OCI-LY1 (cell line): Measurements from ENCODE around the gene SMYD1.

Source experiments
- H2AFZ ChIP-seq: fragments of 200-600 bp; sonication (generic), shearing (Covaris generic); 2 replicates; pipeline ENCODE4 v1.6.0; 2014; ENCODE audit warnings: antibody characterized with exemption, mild to moderate bottlenecking, low read length
- H3F3A ChIP-seq: fragments of 200-600 bp; sonication (generic), shearing (Covaris generic); 2 replicates; pipeline ENCODE4 v1.6.0; 2014; ENCODE audit warnings: mild to moderate bottlenecking, antibody characterized with exemption, low read length, moderate library complexity; ENCODE audit not compliant: insufficient read depth
- H3K27ac ChIP-seq: fragments of 200-600 bp; sonication (generic); 2 replicates; pipeline ENCODE4 v1.5.1; 2014; ENCODE audit warnings: low read length, mixed run types, mild to moderate bottlenecking, low read depth; ENCODE audit not compliant: poor library complexity, severe bottlenecking
- H3K27me3 ChIP-seq: fragments of 200-600 bp; sonication (generic); 2 replicates; pipeline ENCODE4 v1.6.0; 2014; ENCODE audit warnings: antibody characterized with exemption, mild to moderate bottlenecking, low read length, moderate library complexity; ENCODE audit not compliant: insufficient read depth
- H3K36me3 ChIP-seq: fragments of 200-600 bp; sonication (generic); 2 replicates; pipeline ENCODE4 v1.6.1; 2014; ENCODE audit warnings: mild to moderate bottlenecking, antibody characterized with exemption, low read length, moderate library complexity, mixed read lengths; ENCODE audit not compliant: insufficient read depth
- H3K4me1 ChIP-seq: fragments of 200-600 bp; sonication (generic); 2 replicates; pipeline ENCODE4 v1.5.1; 2014; ENCODE audit warnings: mild to moderate bottlenecking, low read length, moderate library complexity; ENCODE audit not compliant: insufficient read depth, severe bottlenecking
- H3K4me2 ChIP-seq: fragments of 200-600 bp; sonication (generic), shearing (Covaris generic); 2 replicates; pipeline ENCODE4 v1.6.1; 2014; ENCODE audit warnings: low read length
- H3K4me3 ChIP-seq: fragments of 200-600 bp; sonication (generic); 2 replicates; pipeline ENCODE4 v1.5.1; 2014; ENCODE audit warnings: low read length, low read depth, mild to moderate bottlenecking, mixed read lengths; ENCODE audit not compliant: poor library complexity, severe bottlenecking
- H3K79me2 ChIP-seq: fragments of 200-600 bp; shearing (Covaris generic); 2 replicates; pipeline ENCODE4 v1.6.1; 2016; ENCODE audit warnings: mixed run types, low read length, mixed read lengths; ENCODE audit not compliant: insufficient read depth
- H3K9ac ChIP-seq: fragments of 200-600 bp; sonication (generic), shearing (Covaris generic); 2 replicates; pipeline ENCODE4 v1.6.1; 2014; ENCODE audit warnings: mild to moderate bottlenecking, low read length, mixed read lengths
- H3K9me2 ChIP-seq: fragments of 200-600 bp; sonication (generic), shearing (Covaris generic); 2 replicates; pipeline ENCODE4 v1.6.1; 2014; ENCODE audit warnings: low read depth, mild to moderate bottlenecking, low read length, mixed read lengths
- H3K9me3 ChIP-seq: fragments of 200-600 bp; shearing (Covaris generic); 2 replicates; pipeline ENCODE4 v1.6.1; 2014; ENCODE audit warnings: low read length, mixed read lengths
- H4K20me1 ChIP-seq: fragments of 200-600 bp; sonication (generic), shearing (Covaris generic); 2 replicates; pipeline ENCODE4 v1.6.0; 2016; ENCODE audit warnings: mild to moderate bottlenecking, low read length; ENCODE audit not compliant: insufficient read depth
- CTCF ChIP-seq: fragments of 200-600 bp; sonication (generic), shearing (Covaris generic); IDR thresholded peaks from 2 replicates; pipeline ENCODE4 v1.5.1; 2017; ENCODE audit warnings: mild to moderate bottlenecking, antibody characterized with exemption, low read length, moderate library complexity, mixed read lengths
- EZH2 ChIP-seq: fragments of 200-600 bp; sonication (generic), shearing (Covaris generic); IDR thresholded peaks from 2 replicates; pipeline ENCODE4 v1.8.0; 2017; ENCODE audit warnings: borderline replicate concordance, mixed run types, mild to moderate bottlenecking, antibody characterized with exemption, low read length, moderate library complexity, mixed read lengths

The SMYD1 gene

GRCh38 chr2:88085099-88085498 lies 17.5 kb downstream of the SMYD1 start:
- Histone ChIP-seq H3K4me2 (no peak overlapping the region), H3K9me3 (no peaks in the 10 kb centered on the region), H3K79me2 (no peaks in the 10 kb centered on the region), H3K9ac (no peak overlapping the region), H3F3A (no peaks in the 10 kb centered on the region), H3K27ac (no peak overlapping the region), H2AFZ (no peak overlapping the region), H3K27me3 (no peaks in the 10 kb centered on the region), H3K4me1 (no peaks in the 10 kb centered on the region), H3K4me3 (no peak overlapping the region), H3K36me3 (no peaks in the 10 kb centered on the region), H4K20me1 (no peaks in the 10 kb centered on the region), H3K9me2 (no peaks in the 10 kb centered on the region)
- TF ChIP-seq EZH2, result no peak
- TF ChIP-seq CTCF, result no peak

GRCh38 chr2:88085602-88086001 lies 18.0 kb downstream of the SMYD1 start:
- no peaks in the 10 kb centered on the region for H3F3A ChIP-seq
- H4K20me1 ChIP-seq, result no peaks in the 10 kb centered on the region
- H3K4me2 ChIP-seq, result no peak overlapping the region
- H3K9me3 ChIP-seq, result no peaks in the 10 kb centered on the region
- no peak overlapping the region for H3K27ac ChIP-seq
- no peaks in the 10 kb centered on the region for H3K4me1 ChIP-seq
- H3K4me3 ChIP-seq, result no peak overlapping the region
- no peaks in the 10 kb centered on the region for H3K79me2 ChIP-seq
- no peak overlapping the region for H2AFZ ChIP-seq
- no peaks in the 10 kb centered on the region for H3K36me3 ChIP-seq
- TF ChIP-seq CTCF, result no peak
- TF ChIP-seq EZH2, result no peak
- no peak overlapping the region for H3K9ac ChIP-seq
- no peaks in the 10 kb centered on the region for H3K27me3 ChIP-seq
- H3K9me2 ChIP-seq, result no peaks in the 10 kb centered on the region

- Histone ChIP-seq H3K79me2 (no peaks in the 10 kb centered on the region), H2AFZ (no peak overlapping the region), H3K27ac (no peak overlapping the region), H3K36me3 (no peaks in the 10 kb centered on the region), H3K9ac (no peak overlapping the region), H3K9me2 (no peaks in the 10 kb centered on the region), H3F3A (no peaks in the 10 kb centered on the region), H3K4me3 (no peak overlapping the region), H3K4me2 (no peak overlapping the region), H4K20me1 (no peaks in the 10 kb centered on the region), H3K9me3 (no peaks in the 10 kb centered on the region), H3K4me1 (no peaks in the 10 kb centered on the region), H3K27me3 (no peaks in the 10 kb centered on the region)
- TF ChIP-seq EZH2, result no peak
- no peak for TF ChIP-seq CTCF
Measured at GRCh38 chr2:88086401-88086800, 18.8 kb downstream of the SMYD1 start.
